22Rv1 (cell line): Measurements from ENCODE around the gene TOLLIP.

Source experiments
- ZFX ChIP-seq: fragments of 450-650 bp; IDR thresholded peaks from 2 replicates; pipeline ENCODE4 v1.6.1; 2017; ENCODE audit warnings: antibody characterized with exemption, borderline replicate concordance
- TF ChIP-seq, protein P1 (sequence below): fragments of 450-650 bp; IDR thresholded peaks from 2 replicates; pipeline ENCODE4 v1.5.1; 2017; ENCODE audit warnings: mild to moderate bottlenecking

DNA sequence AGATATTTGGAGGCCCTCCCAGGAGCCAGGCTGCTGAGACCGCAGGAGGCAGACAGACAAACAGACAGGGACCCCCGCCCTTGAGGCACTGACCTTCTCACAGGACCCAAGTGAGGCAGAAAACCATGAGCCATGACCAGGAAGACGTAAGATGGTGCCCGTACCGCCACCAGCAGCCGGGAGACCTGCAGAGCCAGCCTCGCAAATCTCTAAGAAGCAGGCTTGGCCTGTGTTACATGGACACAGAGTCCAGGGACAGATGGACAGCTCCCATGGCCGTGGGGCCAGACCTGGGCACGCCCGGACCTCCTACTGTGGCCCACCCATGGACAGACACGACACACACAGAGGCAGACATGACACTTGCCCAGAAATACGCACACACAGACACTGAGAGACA is 30.7 kb upstream of the TOLLIP start:
- TF ChIP-seq, protein P1, sequence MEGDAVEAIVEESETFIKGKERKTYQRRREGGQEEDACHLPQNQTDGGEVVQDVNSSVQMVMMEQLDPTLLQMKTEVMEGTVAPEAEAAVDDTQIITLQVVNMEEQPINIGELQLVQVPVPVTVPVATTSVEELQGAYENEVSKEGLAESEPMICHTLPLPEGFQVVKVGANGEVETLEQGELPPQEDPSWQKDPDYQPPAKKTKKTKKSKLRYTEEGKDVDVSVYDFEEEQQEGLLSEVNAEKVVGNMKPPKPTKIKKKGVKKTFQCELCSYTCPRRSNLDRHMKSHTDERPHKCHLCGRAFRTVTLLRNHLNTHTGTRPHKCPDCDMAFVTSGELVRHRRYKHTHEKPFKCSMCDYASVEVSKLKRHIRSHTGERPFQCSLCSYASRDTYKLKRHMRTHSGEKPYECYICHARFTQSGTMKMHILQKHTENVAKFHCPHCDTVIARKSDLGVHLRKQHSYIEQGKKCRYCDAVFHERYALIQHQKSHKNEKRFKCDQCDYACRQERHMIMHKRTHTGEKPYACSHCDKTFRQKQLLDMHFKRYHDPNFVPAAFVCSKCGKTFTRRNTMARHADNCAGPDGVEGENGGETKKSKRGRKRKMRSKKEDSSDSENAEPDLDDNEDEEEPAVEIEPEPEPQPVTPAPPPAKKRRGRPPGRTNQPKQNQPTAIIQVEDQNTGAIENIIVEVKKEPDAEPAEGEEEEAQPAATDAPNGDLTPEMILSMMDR: no peak
- no peak for TF ChIP-seq ZFX
